Vein endothelial cell (primary cell): ENCODE data around the gene MMP15. TPM values are rescaled to one million over a fixed set of nuclear protein-coding genes. Genes with fewer than 3 reads are reported as not detected.

Experiments used
- small RNA-seq: library from RNA; depleted of rRNA; stranded (forward); fragments of <200 nt; gene quantifications from one replicate; pipeline ENCODE3, GENCODE V24; 2012
- total RNA-seq: library from RNA; depleted of rRNA; stranded (reverse); fragments of >200 nt; gene quantifications from 2 replicates; pipeline ENCODE4 v1.2.3, GENCODE V29; 2012

The MMP15 gene
- 19.6 and 20.5 TPM in 2 replicates for total RNA-seq

DNA sequence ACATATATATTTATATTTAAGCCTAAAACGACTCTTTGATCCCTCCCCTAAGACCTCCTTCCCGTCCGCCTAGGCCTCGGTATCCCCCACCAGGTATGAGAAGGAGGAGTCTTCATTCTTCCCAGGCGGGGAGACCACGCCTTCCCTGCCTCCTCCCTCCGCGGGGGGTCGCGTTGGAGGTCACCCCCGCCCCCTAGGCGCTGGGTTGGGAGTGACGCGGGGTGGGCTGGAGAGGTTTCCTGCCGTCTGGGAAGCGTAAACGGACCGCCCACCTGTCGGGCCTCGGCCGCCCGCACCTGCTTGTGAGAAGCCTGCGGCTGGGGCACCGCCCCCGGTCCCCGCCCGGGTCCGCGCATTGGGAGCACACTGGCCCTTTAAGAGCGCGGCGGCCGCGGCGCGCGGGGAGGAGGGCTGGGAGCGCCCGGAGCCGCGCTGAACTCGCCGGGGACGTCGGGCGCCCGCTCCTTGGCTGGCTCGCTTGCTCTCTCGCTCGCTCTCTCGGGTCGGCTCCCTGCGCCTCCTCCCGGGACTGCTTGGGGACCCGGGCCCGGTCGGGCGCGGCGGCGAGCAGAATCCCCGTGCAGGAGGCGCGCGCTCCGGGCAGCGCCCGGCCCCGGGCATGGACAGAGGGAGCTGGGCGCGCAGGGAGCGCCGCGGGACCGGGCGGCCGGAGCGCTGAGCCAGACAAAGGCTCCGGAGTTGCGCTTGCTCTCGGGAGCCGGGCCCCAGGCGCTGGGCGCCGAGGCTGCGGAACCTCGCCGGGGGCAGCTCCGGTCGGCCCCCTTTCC, at the start of gene MMP15:
MMP15 (plus strand) TSS at position 404 of the 788 bp plus-strand sequence. CDS start 597 bp downstream, outside the sequence.

DNA sequence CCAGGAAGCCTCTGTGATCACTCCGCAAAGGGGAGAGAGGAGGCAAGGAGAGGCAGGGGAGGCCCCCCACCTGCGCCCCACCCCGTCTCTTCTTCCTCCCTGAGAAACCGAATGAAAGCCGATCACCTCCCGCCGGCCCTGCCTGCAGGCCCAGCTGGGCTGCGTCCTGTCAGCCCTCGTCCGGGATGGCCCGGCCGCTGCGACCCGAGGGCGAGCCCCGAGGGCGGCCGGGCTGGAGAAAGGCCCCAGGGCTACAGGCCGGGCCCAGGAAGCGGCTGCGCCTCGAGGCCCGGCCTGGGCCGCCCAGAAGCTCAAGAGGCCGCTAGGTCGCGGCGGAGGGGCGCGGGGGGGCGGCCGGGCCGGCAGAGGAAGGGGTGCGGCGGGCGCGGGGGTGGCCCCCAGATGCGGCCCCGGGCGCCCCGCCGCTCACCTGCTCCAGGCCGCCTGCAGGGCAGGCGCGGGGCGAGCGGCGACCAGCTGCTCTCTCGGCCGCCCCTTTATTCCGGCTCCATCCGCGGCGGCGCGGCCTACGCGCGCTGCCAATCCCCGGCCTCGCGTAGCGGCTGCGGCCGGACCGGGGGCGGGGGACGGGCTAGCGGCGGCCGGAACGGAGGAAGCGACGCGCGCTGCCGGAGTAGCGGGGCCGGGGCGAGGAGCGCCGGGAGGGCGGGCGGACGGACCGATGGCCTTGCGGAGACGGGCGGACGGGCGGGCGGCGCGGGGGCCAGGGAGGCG, 25.4 kb upstream of the MMP15 start, which contains the start of gene ZNF319:
ZNF319 (minus strand) TSS at position 702 of the 735 bp plus-strand sequence. CDS start 2,407 bp downstream, outside the sequence.

DNA sequence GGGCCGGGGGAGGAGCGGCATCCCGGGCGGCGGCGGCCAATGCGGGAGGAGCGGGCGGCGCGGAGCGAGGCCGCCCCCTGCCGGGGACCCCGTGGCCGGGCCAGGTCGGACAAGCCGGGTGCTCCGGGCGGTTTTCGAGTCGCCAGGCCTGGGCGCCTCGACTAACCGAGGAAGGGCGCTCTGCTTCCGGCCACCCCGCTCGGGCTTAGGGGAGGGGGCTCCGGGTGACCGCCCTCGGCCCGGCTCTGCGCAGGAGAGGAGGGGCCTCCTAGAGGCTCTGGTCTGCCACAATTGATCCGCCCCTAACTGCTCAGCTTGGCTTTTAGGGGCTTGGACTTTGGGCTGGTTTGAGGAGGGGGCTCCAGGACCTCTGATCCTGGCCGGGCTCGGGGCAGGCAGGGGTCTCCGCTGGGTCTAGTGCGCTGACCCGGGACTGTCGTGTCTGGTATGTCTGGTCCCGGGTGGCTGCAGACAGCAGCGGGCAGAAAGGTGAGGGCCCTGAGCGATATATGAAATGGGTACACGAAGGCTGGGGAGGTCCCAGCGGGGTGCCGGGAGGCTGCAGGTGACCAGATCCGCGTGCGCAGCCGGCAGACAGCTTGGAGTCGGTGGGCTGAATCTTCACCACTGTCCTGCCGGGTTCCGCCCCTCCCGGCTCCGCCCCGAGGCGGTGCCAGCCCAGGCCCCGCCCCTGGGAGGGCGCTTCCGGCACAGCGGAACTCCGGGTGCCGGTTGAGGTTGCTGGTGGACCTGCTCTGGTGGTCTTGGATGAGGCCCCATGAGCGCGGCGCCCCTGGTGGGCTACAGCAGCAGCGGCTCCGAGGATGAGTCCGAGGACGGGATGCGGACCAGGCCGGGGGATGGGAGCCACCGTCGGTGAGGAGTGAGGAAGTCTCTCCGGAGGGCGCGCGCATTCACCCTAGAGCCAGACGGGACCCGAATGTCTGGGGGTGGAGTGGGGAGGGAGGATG, 24.6 kb upstream of the MMP15 start, which contains the start of gene USB1:
USB1 (plus strand) TSS at position 702 of the 971 bp plus-strand sequence; CDS start at position 779, 77 bp downstream.

Small RNA genes within 50 kb of the gene (small RNA-seq; reads per million reads assigned to genes)
- not detected for gene RF00019

Other genes starting within 250 kb of the MMP15 start
- 45.8 and 55.9 TPM in 2 replicates for gene KIFC3, start 223.3 kb upstream of the MMP15 start, total RNA-seq
- under 0.01 TPM in 2 replicates for gene CNGB1, start 54.6 kb upstream of the MMP15 start, total RNA-seq
- 7.9 and 8.5 TPM in 2 replicates for gene ZNF319, start 25.1 kb upstream of the MMP15 start, total RNA-seq
- gene USB1, start 24.3 kb upstream of the MMP15 start, total RNA-seq = 40.2 and 49.5 TPM in 2 replicates
- 39.5 and 55.7 TPM in 2 replicates for gene CFAP20, start 103.6 kb downstream of the MMP15 start, total RNA-seq
- 67.0 and 77.9 TPM in 2 replicates for gene CSNK2A2, start 172.4 kb downstream of the MMP15 start, total RNA-seq